ENCODE results near the gene GAD1.

Gene GAD1

DNA sequence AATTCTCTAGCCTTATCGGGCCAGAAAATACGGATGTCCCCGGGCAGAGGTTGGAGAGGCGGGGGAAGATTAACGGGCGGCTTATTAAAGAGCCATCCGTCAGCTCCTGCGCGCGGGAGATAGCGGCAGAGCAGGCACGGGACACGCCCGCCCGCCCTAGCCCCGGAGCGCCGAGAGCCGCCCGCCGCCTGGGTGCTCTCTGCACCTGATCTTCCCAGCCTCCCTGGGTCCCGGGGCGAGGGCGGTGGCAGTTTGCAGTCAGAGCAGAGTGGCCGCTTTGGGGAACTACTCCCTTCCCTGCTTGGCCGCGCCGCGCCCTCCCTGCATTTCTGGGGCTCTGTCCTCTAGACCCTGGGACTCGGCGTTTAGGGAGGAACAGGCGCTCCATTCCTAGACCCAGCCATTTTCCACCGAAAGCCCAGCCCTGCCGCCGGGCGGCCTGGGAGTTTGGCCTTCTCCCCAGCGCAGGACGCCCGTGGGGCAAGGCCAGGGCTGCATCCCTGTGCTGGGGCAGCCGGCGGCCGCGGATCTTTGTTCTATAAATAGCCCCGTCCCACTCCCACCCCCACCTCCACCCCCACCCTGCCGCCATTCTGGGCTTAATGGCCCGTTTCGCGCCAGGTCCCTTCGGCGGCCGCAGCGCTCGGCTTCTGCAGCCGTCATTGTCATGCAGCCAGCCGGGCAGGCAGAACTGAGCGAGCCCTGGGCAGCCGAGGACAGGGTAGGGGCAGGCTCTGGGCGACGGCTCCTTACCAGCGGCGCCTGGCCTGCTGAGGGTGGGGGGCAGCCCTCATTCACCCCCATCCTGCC is 6.6 kb downstream of the GAD1 start:
- peaks cover 23% of the 10 kb centered on the region for H3K4me1 ChIP-seq (ENCODE audit: insufficient read depth, low read length, poor library complexity, severe bottlenecking)
- no peak overlapping the region for H2AFZ ChIP-seq (ENCODE audit: low read length)
- TF ChIP-seq, protein P1, sequence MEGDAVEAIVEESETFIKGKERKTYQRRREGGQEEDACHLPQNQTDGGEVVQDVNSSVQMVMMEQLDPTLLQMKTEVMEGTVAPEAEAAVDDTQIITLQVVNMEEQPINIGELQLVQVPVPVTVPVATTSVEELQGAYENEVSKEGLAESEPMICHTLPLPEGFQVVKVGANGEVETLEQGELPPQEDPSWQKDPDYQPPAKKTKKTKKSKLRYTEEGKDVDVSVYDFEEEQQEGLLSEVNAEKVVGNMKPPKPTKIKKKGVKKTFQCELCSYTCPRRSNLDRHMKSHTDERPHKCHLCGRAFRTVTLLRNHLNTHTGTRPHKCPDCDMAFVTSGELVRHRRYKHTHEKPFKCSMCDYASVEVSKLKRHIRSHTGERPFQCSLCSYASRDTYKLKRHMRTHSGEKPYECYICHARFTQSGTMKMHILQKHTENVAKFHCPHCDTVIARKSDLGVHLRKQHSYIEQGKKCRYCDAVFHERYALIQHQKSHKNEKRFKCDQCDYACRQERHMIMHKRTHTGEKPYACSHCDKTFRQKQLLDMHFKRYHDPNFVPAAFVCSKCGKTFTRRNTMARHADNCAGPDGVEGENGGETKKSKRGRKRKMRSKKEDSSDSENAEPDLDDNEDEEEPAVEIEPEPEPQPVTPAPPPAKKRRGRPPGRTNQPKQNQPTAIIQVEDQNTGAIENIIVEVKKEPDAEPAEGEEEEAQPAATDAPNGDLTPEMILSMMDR (conservative IDR thresholded peaks at IDR 0.05; ENCODE audit: low read length): no peak
- no peak for TF ChIP-seq EZH2phosphoT487 (IDR thresholded peaks at IDR 0.05; ENCODE audit: borderline replicate concordance)
- H3K9me2 ChIP-seq (replicated peaks; ENCODE audit: low read depth, low read length): no peaks in the 10 kb centered on the region
- no peaks in the 10 kb centered on the region for H3F3A ChIP-seq (ENCODE audit: low read depth)
- H3K9ac ChIP-seq (ENCODE audit: low read depth, low read length, poor library complexity, severe bottlenecking): no peak overlapping the region
- no peaks in the 10 kb centered on the region for H3K9me3 ChIP-seq (ENCODE audit: insufficient read depth, low read depth, low read length)
- no peak overlapping the region for H3K4me3 ChIP-seq (ENCODE audit: low read length, poor library complexity, severe bottlenecking)
- no peaks in the 10 kb centered on the region for H3K79me2 ChIP-seq (ENCODE audit: insufficient read depth, low read length)
- no peak overlapping the region for H3K4me2 ChIP-seq (ENCODE audit: low read depth, low read length, poor library complexity, severe bottlenecking)
- H3K27me3 ChIP-seq (ENCODE audit: insufficient read depth, low read length, poor library complexity, severe bottlenecking): no peaks in the 10 kb centered on the region
- no peaks in the 10 kb centered on the region for H3K36me3 ChIP-seq (ENCODE audit: insufficient read depth, low read length)
- no peaks in the 10 kb centered on the region for H4K20me1 ChIP-seq (ENCODE audit: insufficient read depth, low read length, poor library complexity, severe bottlenecking)

- Histone ChIP-seq H3K4me3 (ENCODE audit: low read length, poor library complexity, severe bottlenecking) (no peak overlapping the region), H3K79me2 (ENCODE audit: insufficient read depth, low read length) (no peaks in the 10 kb centered on the region), H4K20me1 (ENCODE audit: insufficient read depth, low read length, poor library complexity, severe bottlenecking) (no peaks in the 10 kb centered on the region), H3K4me1 (ENCODE audit: insufficient read depth, low read length, poor library complexity, severe bottlenecking) (peaks cover 23% of the 10 kb centered on the region), H3F3A (ENCODE audit: low read depth) (no peaks in the 10 kb centered on the region), H3K9me3 (ENCODE audit: insufficient read depth, low read depth, low read length) (no peaks in the 10 kb centered on the region), H3K36me3 (ENCODE audit: insufficient read depth, low read length) (no peaks in the 10 kb centered on the region), H3K27me3 (ENCODE audit: insufficient read depth, low read length, poor library complexity, severe bottlenecking) (no peaks in the 10 kb centered on the region), H3K4me2 (ENCODE audit: low read depth, low read length, poor library complexity, severe bottlenecking) (no peak overlapping the region), H2AFZ (ENCODE audit: low read length) (no peak overlapping the region), H3K9ac (ENCODE audit: low read depth, low read length, poor library complexity, severe bottlenecking) (no peak overlapping the region), H3K9me2 (replicated peaks; ENCODE audit: low read depth, low read length) (no peaks in the 10 kb centered on the region)
- no peak for TF ChIP-seq EZH2phosphoT487 (IDR thresholded peaks at IDR 0.05; ENCODE audit: borderline replicate concordance)
- TF ChIP-seq, protein P1 (conservative IDR thresholded peaks at IDR 0.05; ENCODE audit: low read length): no peak
Measured at GRCh38 chr2:170823898-170824215, 7.2 kb downstream of the GAD1 start.

- no peaks in the 10 kb centered on the region for H4K20me1 ChIP-seq (ENCODE audit: insufficient read depth, low read length, poor library complexity, severe bottlenecking)
- no peaks in the 10 kb centered on the region for H3K36me3 ChIP-seq (ENCODE audit: insufficient read depth, low read length)
- no peak for TF ChIP-seq EZH2phosphoT487 (IDR thresholded peaks at IDR 0.05; ENCODE audit: borderline replicate concordance)
- TF ChIP-seq, protein P1 (conservative IDR thresholded peaks at IDR 0.05; ENCODE audit: low read length): no peak
- H3K27me3 ChIP-seq (ENCODE audit: insufficient read depth, low read length, poor library complexity, severe bottlenecking): no peaks in the 10 kb centered on the region
- peaks cover 23% of the 10 kb centered on the region for H3K4me1 ChIP-seq (ENCODE audit: insufficient read depth, low read length, poor library complexity, severe bottlenecking)
- no peaks in the 10 kb centered on the region for H3K9me2 ChIP-seq (replicated peaks; ENCODE audit: low read depth, low read length)
- H3K4me3 ChIP-seq (ENCODE audit: low read length, poor library complexity, severe bottlenecking): no peak overlapping the region
- H3K9me3 ChIP-seq (ENCODE audit: insufficient read depth, low read depth, low read length): no peaks in the 10 kb centered on the region
- no peak overlapping the region for H2AFZ ChIP-seq (ENCODE audit: low read length)
- no peaks in the 10 kb centered on the region for H3F3A ChIP-seq (ENCODE audit: low read depth)
- no peaks in the 10 kb centered on the region for H3K79me2 ChIP-seq (ENCODE audit: insufficient read depth, low read length)
- no peak overlapping the region for H3K4me2 ChIP-seq (ENCODE audit: low read depth, low read length, poor library complexity, severe bottlenecking)
- H3K9ac ChIP-seq (ENCODE audit: low read depth, low read length, poor library complexity, severe bottlenecking): no peak overlapping the region
Measured at GRCh38 chr2:170824526-170825015, 7.9 kb downstream of the GAD1 start.
